NCI-H1105 treated with DMSO at 0.1 percent for 48 hours (cell line): Measurements from ENCODE around the gene PAX2.

Source experiments
- DNase-seq: peaks from one replicate; lab custom pipeline; 2025; lab: John Stamatoyannopoulos, UW

The PAX2 gene

DNA sequence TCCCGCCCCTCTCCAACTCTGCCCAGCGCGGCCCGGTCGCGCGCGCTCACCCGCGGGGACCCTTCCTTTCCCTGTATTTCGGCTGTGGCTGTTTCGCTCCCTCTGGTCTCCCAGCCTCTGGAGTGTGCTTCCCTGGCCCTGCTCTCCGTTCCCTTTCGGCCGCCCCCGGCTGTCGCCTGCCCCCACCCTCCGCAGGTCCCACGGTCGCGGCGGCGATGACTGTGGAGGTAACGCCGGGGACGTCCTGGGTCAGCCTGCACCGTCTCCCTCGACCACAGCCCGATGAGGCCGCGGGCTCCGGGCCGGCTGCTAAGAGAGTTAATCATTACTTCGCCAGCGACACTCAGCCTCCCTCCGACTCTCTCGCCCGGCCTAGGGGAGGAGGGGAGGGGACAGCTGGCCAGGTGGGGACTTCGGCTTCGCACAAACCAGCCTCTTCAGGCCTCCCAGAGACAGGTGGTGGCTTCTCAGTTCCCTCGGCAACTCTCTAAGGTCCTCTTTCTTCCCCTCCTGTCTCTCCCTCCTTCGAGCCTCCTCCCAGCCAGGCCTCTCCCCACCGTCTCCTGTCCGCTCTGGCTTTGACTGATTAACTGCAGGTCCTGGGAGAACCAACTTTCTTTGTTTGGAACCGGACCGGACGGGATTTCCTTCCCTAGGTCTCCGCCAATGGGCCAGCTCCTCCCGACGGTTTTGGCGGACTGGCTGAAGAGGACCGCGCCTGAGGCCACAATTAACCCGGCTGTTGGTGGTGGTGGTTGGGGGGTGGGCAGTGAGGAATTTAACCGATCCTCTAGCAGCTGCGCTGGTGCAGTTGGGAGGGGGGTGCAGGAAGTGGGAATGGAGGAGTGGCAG is 5.6 kb upstream of the PAX2 start:
- DNase-seq: peak; percentile 34

DNA sequence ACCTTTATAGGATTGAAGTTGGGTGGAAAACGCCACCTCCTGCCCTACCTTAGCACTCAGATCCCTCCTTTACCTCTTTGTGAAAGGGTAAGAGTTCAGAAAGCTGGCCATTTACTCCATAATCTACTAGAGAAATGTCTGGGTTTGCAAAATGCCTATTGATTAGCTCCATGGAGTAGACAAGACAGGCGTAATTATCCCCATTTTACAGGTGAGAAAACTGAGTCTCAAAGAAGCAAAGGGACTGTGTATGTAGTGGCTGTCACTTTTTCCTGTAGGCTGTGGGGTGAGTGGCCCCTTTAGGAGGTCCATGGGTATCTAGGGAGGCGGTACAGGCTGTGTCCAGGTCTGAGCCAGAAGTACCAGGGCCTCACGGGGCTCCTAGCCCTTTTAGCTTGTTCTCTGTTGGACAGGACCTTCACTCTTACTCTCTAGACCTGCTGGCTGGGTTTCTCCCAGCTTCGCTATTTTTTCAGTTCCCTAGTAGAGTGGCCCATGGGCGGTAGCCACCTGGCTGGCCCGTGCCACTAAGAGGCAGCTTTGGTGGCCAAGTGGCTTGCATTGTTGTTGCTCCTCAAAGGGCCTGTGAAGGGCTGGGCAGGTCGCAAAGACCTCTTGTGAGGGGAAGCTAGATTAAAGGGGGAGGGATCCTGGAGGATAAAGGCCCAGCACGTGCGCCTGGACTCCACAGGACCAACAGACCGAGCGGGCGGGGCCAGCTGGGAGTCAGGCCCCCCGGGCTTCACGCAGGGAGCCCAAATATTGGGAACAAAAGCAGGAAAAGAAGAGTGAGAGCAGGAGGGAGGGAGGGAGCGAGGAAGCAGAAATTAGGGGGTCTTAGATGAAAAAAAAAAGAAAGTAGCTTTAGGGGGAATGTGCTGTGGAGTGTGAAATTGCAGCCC is 4.7 kb upstream of the PAX2 start:
- no peak for DNase-seq

DNA sequence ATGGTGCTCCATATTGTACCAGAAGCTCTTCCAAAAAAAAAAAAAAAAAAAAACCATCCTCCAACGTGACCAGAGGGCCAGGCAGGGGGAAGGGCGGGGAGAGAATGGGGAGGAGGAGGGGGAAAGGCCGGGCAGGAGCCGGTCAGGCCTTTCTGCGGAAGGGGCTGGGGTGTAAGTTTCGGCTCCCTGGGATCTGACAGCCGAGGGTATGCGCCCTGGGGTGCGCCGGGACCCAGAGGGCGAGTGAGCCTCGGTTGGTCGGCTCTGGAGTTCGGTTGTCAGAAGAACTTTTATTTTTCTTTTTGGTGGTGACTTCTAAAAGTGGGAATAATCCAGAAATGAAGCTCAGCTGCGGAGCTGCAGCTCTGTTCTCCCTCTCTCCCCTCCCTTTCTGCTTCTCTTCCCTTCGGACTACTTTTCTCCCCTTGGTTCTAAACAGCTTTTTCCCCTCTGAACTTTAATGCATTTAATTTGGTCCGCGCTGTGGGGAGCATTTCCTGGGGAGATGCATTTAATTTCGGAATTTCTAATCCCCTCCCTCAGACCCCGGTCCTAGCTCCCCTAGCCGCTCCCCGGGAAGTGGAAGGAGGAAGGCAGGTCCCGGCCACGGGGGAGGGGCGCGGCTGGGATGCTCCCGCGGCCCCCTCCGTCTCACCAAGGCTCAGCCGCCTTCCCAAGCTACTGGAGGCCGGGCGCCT is 3.9 kb upstream of the PAX2 start:
- DNase-seq: no peak

DNA sequence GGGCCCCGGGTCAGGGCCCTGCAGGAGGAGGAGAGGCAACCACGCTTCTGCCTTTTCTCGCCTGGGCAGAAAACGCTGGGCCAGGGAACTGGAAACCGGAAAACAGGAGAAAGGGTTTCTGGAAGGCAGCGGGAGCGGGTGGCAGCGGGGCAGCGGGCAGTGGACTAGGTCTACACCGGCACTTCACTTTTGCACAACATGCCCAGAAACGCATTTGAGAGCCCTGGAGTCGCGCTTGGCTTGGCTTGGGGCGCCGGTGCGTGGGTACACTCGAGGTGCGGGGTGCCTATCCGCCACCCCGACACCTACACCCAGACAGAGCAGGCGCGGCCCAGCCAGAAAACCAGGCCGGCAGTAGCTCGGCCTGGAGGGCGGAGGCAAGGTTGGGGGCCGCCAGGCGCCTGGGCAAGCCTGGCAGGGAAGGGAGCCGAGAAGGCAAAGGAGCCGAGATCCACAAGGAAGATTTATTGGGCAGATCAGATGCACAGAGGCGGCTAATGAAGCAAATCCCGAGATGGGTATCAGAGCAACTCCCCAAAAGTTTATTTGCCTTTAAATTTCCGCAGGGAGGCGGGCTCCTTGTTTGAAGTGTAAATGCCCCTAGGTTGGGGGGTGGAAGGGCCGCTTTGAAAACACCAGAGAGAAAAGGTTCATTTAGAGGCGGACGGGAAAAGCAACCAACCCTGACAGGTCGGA is 3.2 kb upstream of the PAX2 start:
- no peak for DNase-seq

DNA sequence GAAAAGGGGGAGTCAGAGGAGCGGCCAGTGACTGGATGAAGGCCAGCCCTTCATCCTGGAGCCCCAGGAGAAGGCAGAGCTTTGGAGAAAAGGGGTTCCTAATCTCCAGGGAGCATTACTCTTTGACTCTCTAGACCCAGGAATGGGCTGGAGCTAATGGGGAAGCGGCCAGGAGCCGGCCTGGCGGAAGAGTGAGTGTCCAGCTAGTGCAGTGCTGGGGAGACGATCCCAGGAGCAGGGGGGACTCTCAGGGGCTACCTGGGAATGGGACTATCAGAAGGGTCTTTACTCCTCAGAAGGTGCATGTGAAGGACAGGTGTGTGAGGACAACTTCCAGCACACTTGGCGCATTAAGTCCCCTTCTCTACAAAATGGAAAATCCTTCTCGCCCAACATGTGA is 2.4 kb upstream of the PAX2 start:
- DNase-seq: no peak

DNA sequence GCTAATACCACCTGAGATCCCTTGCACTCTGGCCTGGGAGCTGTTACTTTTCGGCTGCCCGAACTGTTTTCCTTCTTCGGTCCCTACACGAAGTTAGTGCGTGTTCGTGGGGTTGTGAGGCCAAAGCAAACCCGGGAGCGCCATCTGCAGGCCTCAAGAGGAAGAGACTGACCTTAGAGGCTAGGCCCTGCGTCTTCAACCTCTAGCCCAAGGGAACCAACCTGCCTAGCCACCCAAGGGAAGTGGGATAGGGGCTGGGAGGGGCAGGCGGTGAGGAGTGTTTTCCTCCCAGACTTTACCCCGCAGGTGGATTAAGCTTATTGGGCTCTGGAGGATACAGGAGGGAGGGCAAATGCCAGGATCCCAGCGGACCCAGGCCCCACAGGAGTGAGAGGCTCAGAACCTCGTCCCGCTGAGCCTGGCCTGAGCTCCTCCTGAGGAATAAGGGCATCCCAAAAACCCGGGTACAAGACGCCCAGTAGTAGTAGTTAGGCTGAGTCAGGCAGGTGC is 1.7 kb upstream of the PAX2 start:
- peak; percentile 66 for DNase-seq

DNA sequence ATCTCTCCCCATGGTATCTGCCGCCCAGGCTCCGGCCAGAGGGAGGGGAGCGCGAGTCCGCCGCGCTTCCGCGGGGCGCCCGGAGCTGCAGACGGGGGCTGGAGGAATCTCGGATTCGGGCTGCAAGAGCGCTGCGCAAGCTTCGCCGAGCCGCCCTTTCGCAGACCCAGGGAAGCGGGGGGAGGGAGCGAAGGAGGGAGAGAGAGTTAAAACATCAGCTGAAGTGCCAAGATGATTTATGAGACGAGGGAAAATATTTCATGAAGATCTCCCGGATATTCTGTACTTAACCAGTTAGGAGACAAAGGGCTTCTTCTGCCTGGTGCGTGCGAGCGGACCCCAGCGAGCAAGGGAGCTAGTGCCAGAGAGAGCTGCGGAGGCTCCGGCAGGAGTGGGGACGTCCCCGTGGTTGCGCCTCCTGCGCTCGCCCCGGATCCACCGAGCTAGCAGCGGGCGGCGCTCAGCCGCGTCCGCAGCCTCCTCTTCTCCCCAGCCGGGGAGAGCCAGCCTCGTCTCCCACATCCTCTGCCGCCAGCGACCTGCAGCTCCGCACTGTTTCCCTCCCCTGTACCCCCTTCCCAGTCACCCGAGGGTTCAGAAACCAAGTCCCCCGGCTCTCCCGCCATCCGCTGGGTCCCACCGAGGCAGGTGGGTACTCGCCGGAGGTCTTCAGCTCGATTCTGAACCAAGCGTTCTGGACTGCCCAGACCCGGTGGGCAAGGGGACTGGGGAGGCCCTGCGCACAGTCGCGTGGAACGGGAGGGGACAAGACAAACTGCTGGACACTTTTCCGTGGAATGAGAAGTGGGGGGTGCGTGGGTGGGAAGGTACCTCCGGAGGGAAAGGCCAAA is 1.0 kb upstream of the PAX2 start:
- peak; percentile 20 for DNase-seq

DNA sequence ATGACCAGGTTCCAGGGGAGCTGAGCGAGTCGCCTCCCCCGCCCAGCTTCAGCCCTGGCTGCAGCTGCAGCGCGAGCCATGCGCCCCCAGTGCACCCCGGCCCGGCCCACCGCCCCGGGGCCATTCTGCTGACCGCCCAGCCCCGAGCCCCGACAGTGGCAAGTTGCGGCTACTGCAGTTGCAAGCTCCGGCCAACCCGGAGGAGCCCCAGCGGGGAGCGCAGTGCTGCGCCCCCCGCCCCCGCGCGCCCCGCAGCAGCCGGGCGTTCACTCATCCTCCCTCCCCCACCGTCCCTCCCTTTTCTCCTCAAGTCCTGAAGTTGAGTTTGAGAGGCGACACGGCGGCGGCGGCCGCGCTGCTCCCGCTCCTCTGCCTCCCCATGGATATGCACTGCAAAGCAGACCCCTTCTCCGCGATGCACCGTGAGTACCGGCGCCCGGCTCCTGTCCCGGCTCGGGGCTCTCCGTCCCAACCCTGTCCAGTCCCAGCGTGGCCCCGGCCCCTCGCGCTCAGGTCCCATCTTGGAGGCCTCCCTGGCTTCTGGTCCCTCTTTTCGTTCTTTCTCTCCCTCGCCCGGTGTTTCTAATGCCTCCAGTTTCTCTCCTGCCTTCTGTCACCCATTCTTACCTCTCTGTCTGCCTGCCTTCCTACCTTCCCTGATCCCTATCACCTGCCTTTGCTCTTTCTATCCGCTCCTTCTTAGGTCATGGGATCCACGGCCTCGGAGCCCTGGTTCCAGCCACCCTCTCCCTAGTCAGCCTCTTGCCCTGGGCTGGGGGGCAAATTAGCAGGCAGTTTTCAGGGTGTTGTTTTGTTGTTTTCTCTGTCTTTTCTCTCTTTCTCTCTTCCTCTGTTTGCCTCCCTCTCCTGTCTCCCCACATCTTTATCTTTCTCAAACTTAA is 751 bp downstream of the PAX2 start:
- no peak for DNase-seq

DNA sequence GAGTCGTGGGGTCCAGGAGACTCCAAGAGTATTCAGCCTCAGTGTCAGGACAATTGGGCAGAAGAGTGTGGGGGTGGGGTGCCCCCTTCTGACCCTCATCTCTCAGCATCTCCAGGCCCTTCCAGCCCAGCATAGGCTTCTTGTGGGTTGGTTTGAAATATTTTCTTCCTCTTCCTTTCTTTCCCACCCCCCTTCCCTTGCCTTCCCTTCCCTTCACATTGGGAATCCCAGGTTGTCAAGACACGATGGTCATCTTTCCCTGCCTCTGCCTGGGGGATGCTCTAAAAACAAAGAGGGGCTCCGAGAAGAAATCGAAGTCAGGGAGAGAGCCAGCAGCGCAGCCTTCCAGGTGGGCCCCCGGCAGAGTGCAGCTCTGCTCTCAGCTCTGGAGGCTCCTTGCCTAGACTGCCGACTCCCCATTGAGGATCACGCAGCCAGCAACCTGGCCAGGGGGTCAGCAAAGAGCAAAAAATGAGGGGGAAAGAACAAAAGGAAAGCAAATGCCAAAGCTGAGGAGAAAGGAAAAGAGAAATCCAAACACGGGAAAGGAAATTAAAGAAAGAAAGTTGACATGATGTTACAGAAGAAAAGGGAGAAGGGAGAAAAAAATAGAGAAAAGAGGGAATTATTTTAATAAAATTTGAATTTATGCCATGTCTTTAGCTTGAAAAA is 1.5 kb downstream of the PAX2 start:
- no peak for DNase-seq

DNA sequence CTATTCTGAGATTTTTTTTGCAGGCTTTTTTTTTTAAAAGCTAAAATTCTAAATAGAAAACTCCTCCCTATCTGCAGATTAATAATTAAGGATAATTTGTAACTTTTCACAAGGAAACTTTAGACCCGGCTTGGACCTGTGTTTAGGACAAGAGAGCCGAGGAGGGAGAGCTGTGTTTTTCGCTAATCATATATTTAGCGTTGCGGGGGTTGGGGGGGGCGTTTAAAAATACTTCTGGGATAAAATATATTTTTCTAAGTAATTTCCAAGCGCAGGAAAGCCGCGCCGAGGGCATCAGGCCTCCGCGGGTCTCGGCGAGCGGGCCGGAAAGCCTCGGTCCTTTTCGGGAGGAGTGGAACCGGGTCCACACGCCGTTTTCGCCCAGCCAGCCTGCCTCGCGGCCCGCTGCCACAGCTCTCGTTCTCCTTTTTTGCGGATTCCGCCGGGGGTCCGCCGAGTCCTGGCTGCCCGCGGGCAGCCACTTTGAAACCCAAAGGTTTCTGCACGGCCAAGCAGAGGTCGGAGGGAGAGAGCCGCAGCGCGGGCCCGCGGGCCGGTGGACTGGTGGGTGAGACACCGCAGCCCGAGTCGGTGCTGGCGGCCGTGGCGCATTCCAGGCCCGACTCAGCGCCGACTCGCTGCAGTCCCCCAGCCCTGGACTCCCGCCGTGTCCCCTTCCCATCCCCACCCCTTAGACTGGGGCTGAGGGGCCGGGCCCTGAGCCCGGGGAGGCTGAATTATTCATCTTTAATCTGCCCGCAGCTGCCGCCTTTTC is 2.3 kb downstream of the PAX2 start:
- no peak for DNase-seq

DNA sequence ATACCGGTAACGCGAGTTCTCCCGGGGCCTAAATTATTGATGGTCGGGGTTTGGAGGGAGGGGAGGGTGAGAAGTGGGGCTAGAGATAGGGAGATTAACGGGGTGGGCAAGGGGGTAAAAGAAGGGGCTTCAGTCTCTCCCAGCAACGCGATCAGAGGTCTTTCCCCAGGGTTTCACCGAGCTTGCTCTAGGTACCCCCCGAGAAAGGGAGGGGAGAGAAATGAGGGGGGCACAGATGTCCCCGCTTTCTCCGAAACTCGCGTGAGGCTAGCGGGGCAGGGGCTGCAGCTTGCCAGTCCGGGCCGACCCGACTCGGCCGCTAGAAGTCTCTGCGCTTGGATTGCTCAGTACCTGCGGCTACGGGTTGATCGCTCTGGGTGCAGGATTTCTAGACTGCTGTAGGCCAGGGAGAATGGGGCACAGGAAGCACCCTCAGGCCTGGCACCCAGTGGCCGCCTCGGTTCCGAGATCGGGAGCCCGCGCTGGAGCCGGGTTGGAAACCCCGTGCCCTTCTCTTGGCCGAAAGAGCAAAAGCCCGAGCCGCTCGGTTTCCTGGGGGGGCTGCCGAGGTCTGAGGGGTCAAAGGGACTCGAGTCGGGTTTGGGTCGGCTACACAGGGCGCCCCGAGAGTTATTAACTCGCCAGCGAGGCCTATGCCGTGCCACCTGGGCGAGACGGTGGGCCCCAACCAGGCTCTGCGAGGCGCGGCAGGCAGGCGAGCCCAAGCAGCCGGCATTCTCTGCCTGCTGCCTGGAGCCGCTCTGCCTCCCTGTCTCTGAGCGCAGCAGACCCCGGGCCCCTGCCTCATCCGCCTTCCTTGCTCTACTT is 3.1 kb downstream of the PAX2 start:
- DNase-seq: no peak

DNA sequence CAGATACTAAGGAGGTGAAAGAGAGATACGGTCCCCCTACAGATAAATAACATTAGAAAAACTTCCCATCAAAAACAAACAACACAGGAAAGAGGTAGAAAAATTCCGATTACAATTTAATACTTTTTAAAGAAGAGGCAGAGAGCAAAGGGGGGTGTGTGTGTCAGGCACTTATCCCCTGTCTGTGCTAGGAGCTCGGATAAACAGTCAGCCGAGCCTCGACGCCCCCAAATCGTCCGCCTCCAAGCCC is 3.6 kb downstream of the PAX2 start:
- DNase-seq: no peak

DNA sequence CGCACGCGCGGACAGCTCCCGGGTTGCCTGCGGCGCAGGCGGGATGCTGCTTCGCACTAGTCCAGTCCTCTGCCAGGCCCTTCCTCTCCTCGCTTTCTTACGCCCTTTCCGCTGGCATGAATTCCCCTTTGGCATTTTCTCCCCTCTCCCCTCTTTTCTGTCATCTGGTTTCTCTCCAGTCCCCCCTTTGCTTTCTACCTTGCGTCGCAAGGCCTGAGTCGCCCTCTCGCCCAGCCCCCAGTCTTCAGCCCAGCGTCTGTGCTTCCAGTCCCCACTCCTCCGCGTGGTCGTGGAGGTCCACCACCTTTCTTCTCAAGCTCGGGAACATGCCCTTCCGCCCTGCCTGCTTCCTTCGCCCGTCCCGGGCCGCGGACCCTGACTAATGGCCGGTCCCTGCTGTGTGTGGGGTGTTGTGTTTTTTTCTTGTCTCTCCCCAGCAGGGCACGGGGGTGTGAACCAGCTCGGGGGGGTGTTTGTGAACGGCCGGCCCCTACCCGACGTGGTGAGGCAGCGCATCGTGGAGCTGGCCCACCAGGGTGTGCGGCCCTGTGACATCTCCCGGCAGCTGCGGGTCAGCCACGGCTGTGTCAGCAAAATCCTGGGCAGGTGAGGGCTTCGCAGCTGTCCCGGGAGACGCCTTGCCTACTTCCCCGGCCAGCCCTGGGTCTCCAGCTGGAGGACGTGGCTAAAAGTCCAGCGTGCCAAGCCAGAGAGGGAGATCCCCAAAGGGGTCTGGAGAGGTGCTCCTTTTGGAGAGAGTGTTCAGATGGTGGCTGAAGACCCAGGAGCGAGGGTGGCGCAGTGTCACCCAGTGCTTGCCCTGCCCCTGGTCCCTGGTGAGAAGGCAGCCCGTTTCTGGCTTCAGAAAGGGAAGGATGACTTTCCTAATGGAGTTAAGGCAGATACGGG is 4.2 kb downstream of the PAX2 start:
- no peak for DNase-seq

DNA sequence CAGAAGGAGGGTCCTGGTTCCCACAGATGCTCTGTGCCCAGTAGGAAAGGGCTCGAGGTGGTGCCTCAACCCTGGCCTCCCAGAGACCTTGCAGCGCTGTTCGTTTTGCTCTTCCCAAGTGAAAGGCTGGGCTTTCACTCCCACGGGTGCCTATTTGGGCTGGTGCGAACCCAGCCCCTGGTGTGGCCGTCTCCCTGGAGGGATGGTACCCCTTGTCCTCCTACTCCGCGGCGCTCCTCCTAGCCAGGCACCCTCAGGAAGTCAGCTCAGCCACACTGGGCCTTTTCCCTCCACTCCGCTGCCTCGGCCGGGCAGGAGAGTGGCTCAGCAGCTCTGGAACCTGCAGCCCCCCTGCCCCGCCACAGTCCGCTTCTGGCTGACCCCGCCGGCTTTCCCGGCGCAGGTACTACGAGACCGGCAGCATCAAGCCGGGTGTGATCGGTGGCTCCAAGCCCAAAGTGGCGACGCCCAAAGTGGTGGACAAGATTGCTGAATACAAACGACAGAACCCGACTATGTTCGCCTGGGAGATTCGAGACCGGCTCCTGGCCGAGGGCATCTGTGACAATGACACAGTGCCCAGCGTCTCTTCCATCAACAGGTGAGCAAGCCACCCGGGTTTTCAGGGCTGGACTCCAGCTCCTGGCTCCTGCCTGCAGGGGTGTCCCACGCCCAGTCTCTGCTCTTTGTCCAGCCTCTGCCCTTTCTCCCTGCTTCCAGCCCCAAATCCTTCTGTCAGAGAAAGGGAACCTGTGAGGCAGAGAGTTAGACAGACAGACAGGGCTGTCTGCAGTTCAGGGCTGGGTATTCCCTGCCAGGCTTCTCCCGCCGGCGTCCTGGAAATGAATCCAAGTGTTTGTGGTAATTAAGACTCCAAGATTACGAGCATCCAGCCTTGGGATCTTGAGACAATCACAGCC is 5.2 kb downstream of the PAX2 start:
- no peak for DNase-seq

DNA sequence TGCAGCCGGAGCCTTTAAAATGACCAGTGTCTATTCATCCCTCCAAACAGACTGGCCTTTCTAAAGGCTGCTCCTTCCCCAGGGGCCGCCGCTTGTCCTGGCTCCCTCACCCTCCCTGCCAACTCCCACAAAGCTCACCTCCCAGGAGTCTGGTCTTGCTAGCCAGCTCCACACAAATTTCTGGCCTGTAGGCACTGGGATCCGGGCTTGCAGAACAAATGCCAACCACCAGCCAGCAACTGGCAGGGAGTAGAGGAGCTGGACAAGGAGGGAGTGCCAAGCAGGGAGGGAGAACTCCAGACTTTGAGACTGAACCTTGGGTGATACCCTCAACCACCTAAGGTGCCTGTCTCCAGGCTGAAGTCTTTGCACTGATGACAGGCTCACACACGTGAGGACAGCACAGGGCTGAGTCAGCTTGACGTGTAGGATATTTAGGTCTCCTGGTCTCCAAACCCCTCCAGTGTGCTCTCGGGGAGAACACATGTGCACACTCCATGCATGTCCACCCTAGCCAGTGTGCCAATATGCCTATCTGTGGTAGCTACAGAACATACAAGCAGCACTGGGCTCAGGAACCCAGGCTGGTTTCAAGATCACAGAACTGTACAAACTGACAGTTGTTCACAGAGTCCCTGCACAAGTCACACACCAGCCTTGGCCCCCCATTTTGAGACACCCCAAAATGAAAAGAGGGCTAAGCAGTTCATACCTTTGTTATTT is 6.0 kb downstream of the PAX2 start:
- DNase-seq: no peak
